ENCODE data around the gene UNKL. TPM values are rescaled to one million over a fixed set of nuclear protein-coding genes. Genes with fewer than 3 reads are reported as not detected.

The UNKL gene
- total and polyA plus RNA-seq, 2 of the 8 experiments (the other 6 are each of a cell fraction or from before 2014, with no cell fraction given): 25.1 to 31.8 TPM

DNA sequence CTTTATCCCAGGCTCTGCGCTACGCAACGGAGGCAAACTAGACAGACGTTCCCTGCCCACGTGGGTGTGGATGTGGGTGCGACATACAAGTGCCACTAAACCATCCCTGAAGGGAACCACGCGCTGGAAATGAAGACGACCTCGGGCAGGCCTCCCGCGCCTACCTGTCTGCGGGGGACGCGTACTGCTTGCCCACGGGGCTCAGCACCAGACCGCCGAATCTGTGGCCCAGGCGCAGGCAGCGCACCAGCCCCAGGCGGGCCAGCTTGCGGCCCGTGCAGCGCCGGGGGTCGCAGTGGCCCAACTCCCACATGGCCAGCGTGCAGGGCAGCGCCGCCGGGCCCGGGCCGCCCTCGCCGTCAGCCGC, 63.3 kb downstream of the UNKL start:
- ChIA-PET CTCF (ENCODE audit: partially characterized antibody) (interaction anchor here (7.1 to 11.1 kb wide), 2 partner anchors 14 to 20 kb away, joined by 43 to 52 read pairs; partner anchors contain the start of gene BAIAP3), POLR2A (ENCODE audit: partially characterized antibody) (interaction anchor here (1.3 kb wide), 1 partner anchor 9 kb away, joined by 5 read pairs; no protein-coding TSS in a partner anchor)
- H2BK5ac ChIP-seq (ENCODE audit: low read depth, low read length): 0 out of 2 replicates have a peak overlapping the region, but pooled peaks have one; percentile 16
- H2AFZ ChIP-seq (ENCODE audit: low read length): no peak overlapping the region
- no peaks in the 10 kb centered on the region; a peak in 1 of 7 replicates for H3K27me3 ChIP-seq (replicated peaks in 1 of 4; ENCODE audit: control insufficient read depth in 3 of 4, extremely low read depth in 1 of 4, insufficient read depth in 3 of 4, low read length in 3 of 4)
- DNase-seq (ENCODE audit: low read depth in 1 of 2, low spot score in 2 of 2) (peak in 1 of 2 experiments; percentile 61), FAIRE-seq (no peak)
- H4K91ac ChIP-seq (replicated peaks; ENCODE audit: insufficient read length, low read length): peak overlapping the region; percentile 3
- no peak overlapping the region for H2BK12ac ChIP-seq (ENCODE audit: low read depth, low read length)
- H2BK15ac ChIP-seq (ENCODE audit: low read length): no peak overlapping the region
- H3K79me2 ChIP-seq (ENCODE audit: control insufficient read depth in 1 of 2, insufficient read depth in 2 of 2, low read length in 2 of 2): peaks cover 0 to 46% of the 10 kb centered on the region in 2 experiments; a peak in 2 of 4 replicates
- H2BK20ac ChIP-seq (ENCODE audit: low read length): no peak overlapping the region
- no peak overlapping the region for H2BK120ac ChIP-seq (replicated peaks; ENCODE audit: low read depth, low read length)
- H3K9me3 ChIP-seq (ENCODE audit: insufficient read depth in 2 of 2, low read depth in 1 of 2, low read length in 1 of 2): no peaks in the 10 kb centered on the region
- no peak overlapping the region for H2AK5ac ChIP-seq (ENCODE audit: low read depth, low read length)
- H3K79me1 ChIP-seq (ENCODE audit: low read depth, low read length): peaks cover 18% of the 10 kb centered on the region
- WGBS, 2 experiments (ENCODE audit: extremely low coverage in 1 of 2, insufficient coverage in 1 of 2, insufficient read length in 1 of 2, insufficient replicate concordance in 2 of 2, low coverage in 1 of 2, low lambda C conversion rate in 2 of 2, missing lambda C conversion rate in 1 of 2): 6% methylated on average over 30 of the region's 35 CpGs; no CpG with 5 or more reads in 1 of the 2 experiments
- H3K56ac ChIP-seq (replicated peaks; ENCODE audit: insufficient read length, low read depth, low read length): no peak overlapping the region
- H3K23ac ChIP-seq (ENCODE audit: insufficient read length): no peak overlapping the region
- peak overlapping the region; percentile 92 for H4K8ac ChIP-seq (ENCODE audit: extremely low read depth, insufficient read depth, low read length)
- no peak overlapping the region for H4K5ac ChIP-seq (ENCODE audit: insufficient read length, low read depth, low read length)
- 0 out of 2 replicates have a peak overlapping the region, but pooled peaks have one; percentile 32 for H3K18ac ChIP-seq (ENCODE audit: extremely low read depth, low read length)
- peaks cover 14% of the 10 kb centered on the region for H3K23me2 ChIP-seq (ENCODE audit: low read depth, low read length)
- H3K4me1 ChIP-seq (replicated peaks in 1 of 4; ENCODE audit: control insufficient read depth in 3 of 4, insufficient read depth in 4 of 4, low read length in 3 of 4): peaks cover 0 to 7% (median 4%) of the 10 kb centered on the region in 4 experiments; a peak in 3 of 7 replicates
- H3K4me3 ChIP-seq (ENCODE audit: extremely low read depth in 1 of 4, insufficient read depth in 2 of 4, low read depth in 3 of 4, low read length in 4 of 4): peak overlapping the region; percentile 74 to 97 (median 88)
- peak overlapping the region; percentile 91 for H3K4ac ChIP-seq (replicated peaks; ENCODE audit: insufficient read length, low read depth, low read length)
- peak overlapping the region; percentile 42 to 76 (median 73); a peak in 6 of 7 replicates for H3K9ac ChIP-seq (replicated peaks in 1 of 4; ENCODE audit: extremely low read depth in 1 of 4, low read depth in 3 of 4, low read length in 3 of 4)
- H3K14ac ChIP-seq (ENCODE audit: insufficient read length): no peak overlapping the region
- H3K36me3 ChIP-seq (ENCODE audit: control insufficient read depth in 2 of 4, insufficient read depth in 4 of 4, low read length in 3 of 4): peaks cover 4 to 9% (median 5%) of the 10 kb centered on the region in 4 experiments; a peak in 4 of 8 replicates
- peaks cover 0 to 15% of the 10 kb centered on the region in 2 experiments for H4K20me1 ChIP-seq (replicated peaks in 1 of 2; ENCODE audit: control insufficient read depth in 1 of 2, insufficient read depth in 2 of 2, low read length in 2 of 2)
- peak overlapping the region; percentile 64; the same call in 1 of the 2 replicates for H3K27ac ChIP-seq (ENCODE audit: low read depth, low read length)
- peak overlapping the region; percentile 88 to 99 for H3K4me2 ChIP-seq (ENCODE audit: insufficient read depth in 1 of 2, low read depth in 2 of 2, low read length in 2 of 2)
- TF ChIP-seq, protein P1, sequence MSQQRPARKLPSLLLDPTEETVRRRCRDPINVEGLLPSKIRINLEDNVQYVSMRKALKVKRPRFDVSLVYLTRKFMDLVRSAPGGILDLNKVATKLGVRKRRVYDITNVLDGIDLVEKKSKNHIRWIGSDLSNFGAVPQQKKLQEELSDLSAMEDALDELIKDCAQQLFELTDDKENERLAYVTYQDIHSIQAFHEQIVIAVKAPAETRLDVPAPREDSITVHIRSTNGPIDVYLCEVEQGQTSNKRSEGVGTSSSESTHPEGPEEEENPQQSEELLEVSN (IDR thresholded peaks at IDR 0.05): no peak
- TF ChIP-seq NRF1 (IDR thresholded peaks at IDR 0.05; ENCODE audit: low read depth, low read length) (no peak), SRF (IDR thresholded peaks at IDR 0.05; ENCODE audit: low read depth, low read length) (no peak), BRCA1 (IDR thresholded peaks at IDR 0.05; ENCODE audit: low read depth, low read length) (no peak), KDM1A (IDR thresholded peaks at IDR 0.05; ENCODE audit: borderline replicate concordance, low read length) (no peak), TCF12 (IDR thresholded peaks at IDR 0.05; ENCODE audit: low read depth, low read length) (no peak), TAF1 (IDR thresholded peaks at IDR 0.05; ENCODE audit: low read depth, low read length) (no peak), GTF2F1 (IDR thresholded peaks at IDR 0.05; ENCODE audit: borderline replicate concordance, low read depth, low read length) (no peak), ASH2L (IDR thresholded peaks at IDR 0.05; ENCODE audit: low read length) (no peak)
- TF ChIP-seq, protein P2, sequence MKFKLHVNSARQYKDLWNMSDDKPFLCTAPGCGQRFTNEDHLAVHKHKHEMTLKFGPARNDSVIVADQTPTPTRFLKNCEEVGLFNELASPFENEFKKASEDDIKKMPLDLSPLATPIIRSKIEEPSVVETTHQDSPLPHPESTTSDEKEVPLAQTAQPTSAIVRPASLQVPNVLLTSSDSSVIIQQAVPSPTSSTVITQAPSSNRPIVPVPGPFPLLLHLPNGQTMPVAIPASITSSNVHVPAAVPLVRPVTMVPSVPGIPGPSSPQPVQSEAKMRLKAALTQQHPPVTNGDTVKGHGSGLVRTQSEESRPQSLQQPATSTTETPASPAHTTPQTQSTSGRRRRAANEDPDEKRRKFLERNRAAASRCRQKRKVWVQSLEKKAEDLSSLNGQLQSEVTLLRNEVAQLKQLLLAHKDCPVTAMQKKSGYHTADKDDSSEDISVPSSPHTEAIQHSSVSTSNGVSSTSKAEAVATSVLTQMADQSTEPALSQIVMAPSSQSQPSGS (IDR thresholded peaks at IDR 0.05; ENCODE audit: low read length): no peak
